Immature natural killer cell (primary cell): ENCODE data around the gene S100Z. TPM values are rescaled to one million over a fixed set of nuclear protein-coding genes. Genes with fewer than 3 reads are reported as not detected.
"Not testable (repeated sequence)": the region's sequence is repeated elsewhere in the genome, so short reads cannot be mapped to it uniquely, and the experiment has no call there.

Experiments used
- DNase-seq, 3 donors: peaks; one replicate each; pipeline ENCODE4 v3.0.0; 2022; ENCODE audit warnings: mixed read lengths in 1 of 3
- H3K27ac Mint-ChIP-seq, 6 donors: one replicate each; pipeline ENCODE4 v1.8.0; 2020; ENCODE audit warnings: mixed read lengths in 6 of 6, mild to moderate bottlenecking in 5 of 6, inconsistent platforms in 4 of 6, moderate library complexity in 3 of 6
- H3K27me3 Mint-ChIP-seq, 3 donors: one replicate each; pipeline ENCODE4 v1.8.0; 2020 to 2021; ENCODE audit warnings: low read depth in 3 of 3, mild to moderate bottlenecking in 3 of 3, mixed read lengths in 3 of 3, moderate library complexity in 3 of 3, inconsistent platforms in 1 of 3
- H3K36me3 Mint-ChIP-seq, 3 donors: one replicate each; pipeline ENCODE4 v1.8.0; 2020; ENCODE audit warnings: mixed read lengths in 3 of 3, inconsistent platforms in 2 of 3, mild to moderate bottlenecking in 2 of 3
- H3K4me1 Mint-ChIP-seq, 2 donors: one replicate each; pipeline ENCODE4 v1.8.0; 2020; ENCODE audit warnings: inconsistent platforms in 2 of 2, mild to moderate bottlenecking in 2 of 2, mixed read lengths in 2 of 2, moderate library complexity in 1 of 2
- H3K4me3 Mint-ChIP-seq, 5 donors: one replicate each; pipeline ENCODE4 v1.8.0; 2020; ENCODE audit warnings: mild to moderate bottlenecking in 5 of 5, mixed read lengths in 5 of 5, inconsistent platforms in 3 of 5, moderate library complexity in 3 of 5
- H3K9me3 Mint-ChIP-seq, 6 donors: one replicate each; pipeline ENCODE4 v1.8.0; 2020; ENCODE audit warnings: mild to moderate bottlenecking in 6 of 6, mixed read lengths in 6 of 6, inconsistent platforms in 4 of 6, moderate library complexity in 3 of 6
- polyA plus RNA-seq, 3 donors: library from polyadenylated mRNA; unstranded; fragments of 300-500 nt; fragmentation: Illumina TruSeq; gene quantifications; one replicate each; pipeline ENCODE4 v1.2.3, GENCODE V29; 2021

S100Z gene
- polyA plus RNA-seq, 3 donors from 2014 or later: 0.73 to 2.5 TPM; not detected in 1

DNA sequence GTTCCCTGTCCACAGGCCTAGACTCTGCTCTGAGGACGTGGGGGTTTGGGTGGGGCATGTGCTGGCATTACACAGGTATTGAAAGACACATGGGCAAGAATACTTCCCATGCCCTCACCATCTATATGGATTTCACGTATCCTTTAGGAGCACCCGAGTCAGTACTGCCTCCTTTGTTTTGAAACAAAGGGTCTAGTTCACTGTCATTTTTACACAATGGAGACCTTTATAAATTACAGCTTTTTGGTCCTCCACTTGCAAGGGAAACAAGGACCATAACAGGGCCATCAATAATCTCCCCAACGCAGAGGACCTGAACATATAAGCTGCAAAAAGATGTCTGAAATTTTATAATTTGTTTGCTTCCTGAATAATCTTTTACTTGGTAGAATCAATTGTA is 78.1 kb downstream of the S100Z start:
- no peak for DNase-seq
- Mint-ChIP-seq H3K4me3 (no peak overlapping the region), H3K4me1 (no peaks in the 10 kb centered on the region), H3K27me3 (peaks cover 0 to 10% (median 9%) of the 10 kb centered on the region in 3 donors), H3K27ac (no peak overlapping the region), H3K36me3 (no peaks in the 10 kb centered on the region), H3K9me3 (no peaks in the 10 kb centered on the region)

DNA sequence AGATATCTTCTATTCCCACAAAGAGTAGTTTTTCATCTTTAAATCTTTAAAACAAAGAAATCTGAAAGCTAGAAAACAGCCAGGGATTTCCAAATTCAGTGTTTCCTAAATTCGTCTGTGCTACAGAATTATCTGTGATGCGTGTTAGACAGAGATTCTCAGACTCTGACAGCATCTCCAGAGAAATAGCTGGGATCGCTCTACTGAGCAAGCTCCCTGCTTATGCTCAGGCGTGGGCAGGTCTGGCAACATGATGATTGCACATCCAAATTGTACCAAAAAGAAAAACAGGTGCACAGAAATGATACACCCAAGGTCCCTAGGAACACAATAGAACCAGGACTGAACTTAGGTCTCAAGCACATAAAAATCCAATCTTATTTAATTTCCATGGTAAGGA is 80.3 kb downstream of the S100Z start:
- no peaks in the 10 kb centered on the region for H3K4me1 Mint-ChIP-seq
- H3K4me3 Mint-ChIP-seq: no peak overlapping the region
- H3K36me3 Mint-ChIP-seq: no peaks in the 10 kb centered on the region
- no peak overlapping the region for H3K27ac Mint-ChIP-seq
- no peak for DNase-seq
- H3K27me3 Mint-ChIP-seq: peaks cover 0 to 10% (median 9%) of the 10 kb centered on the region in 3 donors
- H3K9me3 Mint-ChIP-seq: no peaks in the 10 kb centered on the region

DNA sequence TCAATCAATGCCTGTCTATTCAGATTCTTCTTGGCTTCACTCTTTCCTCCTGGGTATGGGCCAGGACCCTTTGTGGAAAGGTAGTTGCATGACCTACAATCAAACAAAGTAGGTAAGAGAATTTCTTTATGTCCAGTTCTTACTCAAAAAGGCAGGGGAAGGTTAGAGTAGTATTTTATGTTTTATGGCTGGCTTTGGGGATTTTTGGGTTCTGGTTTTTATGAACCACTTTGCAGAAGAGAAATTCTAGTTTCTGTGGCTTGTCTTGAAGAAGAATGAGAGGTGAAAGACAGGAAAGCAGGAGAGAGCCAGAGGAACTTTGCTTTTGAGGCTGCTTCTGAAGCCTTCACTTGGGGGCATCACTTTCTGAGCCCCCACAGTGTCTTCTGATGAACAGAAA is 88.4 kb downstream of the S100Z start:
- no peak overlapping the region for H3K4me3 Mint-ChIP-seq
- DNase-seq: no peak
- no peaks in the 10 kb centered on the region for H3K4me1 Mint-ChIP-seq
- H3K36me3 Mint-ChIP-seq: no peaks in the 10 kb centered on the region
- peaks cover 3 to 9% (median 6%) of the 10 kb centered on the region in 3 donors for H3K27me3 Mint-ChIP-seq
- no peak overlapping the region for H3K27ac Mint-ChIP-seq
- H3K9me3 Mint-ChIP-seq: no peaks in the 10 kb centered on the region

DNA sequence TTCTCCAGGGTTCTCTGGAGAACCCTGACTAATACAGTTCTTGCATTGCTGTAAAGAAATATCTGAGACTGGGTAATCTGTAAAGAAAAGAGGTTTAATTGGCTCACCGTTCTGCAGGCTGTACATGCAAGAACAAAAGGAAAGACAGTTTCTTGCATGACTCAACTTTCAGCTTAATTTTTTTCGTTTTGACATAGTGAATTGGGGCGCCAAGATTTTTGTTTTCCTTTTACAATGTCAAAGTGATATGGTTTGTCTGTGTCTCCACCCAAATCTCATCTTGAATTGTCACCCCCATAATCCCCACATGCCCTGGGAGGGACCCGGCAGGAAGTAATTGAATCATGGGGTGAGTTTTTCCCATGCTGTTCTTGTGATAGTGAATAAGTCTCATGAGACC is 91.2 kb downstream of the S100Z start:
- Mint-ChIP-seq H3K4me1 (no peaks in the 10 kb centered on the region), H3K9me3 (no peaks in the 10 kb centered on the region), H3K4me3 (no peak overlapping the region), H3K27me3 (peaks cover 2 to 9% (median 3%) of the 10 kb centered on the region in 3 donors), H3K27ac (no peak overlapping the region), H3K36me3 (no peaks in the 10 kb centered on the region)
- no peak for DNase-seq

DNA sequence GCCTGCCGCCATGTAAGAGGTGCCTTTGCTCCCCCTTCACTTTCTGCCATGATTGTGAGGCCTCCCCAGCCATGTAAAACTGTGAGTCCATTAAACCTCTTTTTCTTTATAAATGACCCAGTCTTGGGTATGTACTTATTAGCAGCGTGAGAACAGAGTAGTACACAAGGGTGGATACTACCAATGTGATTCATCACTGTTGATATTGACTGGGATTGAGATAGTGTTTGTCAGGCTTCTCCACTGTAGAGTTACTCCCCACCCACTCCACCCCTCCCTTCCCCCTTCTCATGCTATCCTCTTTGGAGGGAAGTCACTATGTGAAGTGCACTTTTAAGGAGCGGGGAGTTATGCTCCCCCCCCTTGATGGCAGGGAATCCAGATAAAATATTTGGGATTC is 91.6 kb downstream of the S100Z start:
- Mint-ChIP-seq H3K36me3 (no peaks in the 10 kb centered on the region), H3K27me3 (peaks cover 2 to 9% (median 3%) of the 10 kb centered on the region in 3 donors), H3K27ac (no peak overlapping the region), H3K4me3 (no peak overlapping the region), H3K9me3 (no peaks in the 10 kb centered on the region), H3K4me1 (no peaks in the 10 kb centered on the region)
- no peak for DNase-seq

DNA sequence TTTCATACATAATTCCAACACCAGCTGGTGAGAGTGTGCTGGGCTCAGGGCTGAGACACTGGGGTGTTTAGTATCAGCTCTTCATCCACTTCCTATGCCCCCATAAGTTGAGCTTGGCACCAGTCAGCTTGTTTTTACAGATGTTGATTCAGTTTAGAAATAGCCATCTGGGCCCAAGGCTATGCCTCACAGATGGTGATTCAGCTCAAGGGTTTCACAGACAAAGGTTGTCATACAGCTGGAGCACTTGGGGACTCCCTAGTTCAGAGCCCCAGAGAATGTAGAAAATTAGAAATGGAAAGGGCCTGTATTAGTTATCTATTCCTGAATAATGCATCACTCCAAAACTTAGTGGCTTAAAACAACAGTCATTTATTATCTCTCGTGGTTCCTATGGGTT is 92.8 kb downstream of the S100Z start:
- Mint-ChIP-seq H3K4me1 (no peaks in the 10 kb centered on the region), H3K4me3 (no peak overlapping the region), H3K27me3 (peaks cover 3 to 7% (median 6%) of the 10 kb centered on the region in 3 donors), H3K27ac (no peak overlapping the region), H3K9me3 (no peaks in the 10 kb centered on the region), H3K36me3 (no peaks in the 10 kb centered on the region)
- DNase-seq: no peak

DNA sequence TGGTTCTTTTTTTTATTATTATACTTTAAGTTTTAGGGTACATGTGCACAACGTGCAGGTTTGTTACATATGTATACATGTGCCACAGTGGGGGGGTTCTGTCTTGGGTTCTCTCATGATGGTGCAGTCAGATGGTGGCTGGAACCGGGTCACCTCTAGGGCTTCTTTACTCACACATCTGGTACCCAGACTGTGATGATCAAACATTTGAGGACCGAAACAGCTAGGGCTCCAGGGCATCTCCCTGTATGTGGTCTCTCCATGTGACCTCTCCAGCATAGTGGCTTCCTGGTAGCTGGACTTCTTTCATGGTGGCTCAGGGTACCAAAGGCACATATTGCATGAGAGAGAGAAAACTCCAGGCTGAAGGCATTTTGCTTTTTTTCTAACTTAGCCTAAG is 93.2 kb downstream of the S100Z start:
- peaks cover 3 to 6% (median 5%) of the 10 kb centered on the region in 3 donors for H3K27me3 Mint-ChIP-seq
- H3K9me3 Mint-ChIP-seq: no peaks in the 10 kb centered on the region
- no peak for DNase-seq
- H3K27ac Mint-ChIP-seq: no peak overlapping the region
- no peaks in the 10 kb centered on the region for H3K4me1 Mint-ChIP-seq
- no peaks in the 10 kb centered on the region for H3K36me3 Mint-ChIP-seq
- H3K4me3 Mint-ChIP-seq: no peak overlapping the region

DNA sequence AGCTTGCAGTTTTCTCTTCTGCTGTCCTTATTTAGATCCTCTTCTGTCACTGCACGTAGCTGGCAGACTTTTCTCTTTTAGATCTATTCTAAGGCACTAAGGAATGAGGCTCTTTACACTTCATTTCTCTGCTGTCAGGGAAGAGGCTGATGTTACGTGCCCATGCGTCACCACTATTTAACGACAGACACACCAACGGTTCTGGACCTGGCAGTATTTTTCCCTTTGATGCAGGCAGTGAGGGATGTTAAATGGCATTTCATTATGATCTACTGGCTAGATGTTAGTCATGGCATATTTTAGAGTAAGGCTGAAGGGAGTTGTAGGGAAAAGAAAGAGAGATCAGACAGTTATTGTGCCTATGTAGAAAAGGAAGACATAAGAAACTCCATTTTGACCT is 94.8 kb downstream of the S100Z start:
- DNase-seq: no peak
- no peaks in the 10 kb centered on the region for H3K9me3 Mint-ChIP-seq
- no peak overlapping the region for H3K4me3 Mint-ChIP-seq
- H3K36me3 Mint-ChIP-seq: no peaks in the 10 kb centered on the region
- H3K4me1 Mint-ChIP-seq: no peaks in the 10 kb centered on the region
- H3K27me3 Mint-ChIP-seq: peaks cover 4 to 6% (median 5%) of the 10 kb centered on the region in 3 donors
- H3K27ac Mint-ChIP-seq: no peak overlapping the region

DNA sequence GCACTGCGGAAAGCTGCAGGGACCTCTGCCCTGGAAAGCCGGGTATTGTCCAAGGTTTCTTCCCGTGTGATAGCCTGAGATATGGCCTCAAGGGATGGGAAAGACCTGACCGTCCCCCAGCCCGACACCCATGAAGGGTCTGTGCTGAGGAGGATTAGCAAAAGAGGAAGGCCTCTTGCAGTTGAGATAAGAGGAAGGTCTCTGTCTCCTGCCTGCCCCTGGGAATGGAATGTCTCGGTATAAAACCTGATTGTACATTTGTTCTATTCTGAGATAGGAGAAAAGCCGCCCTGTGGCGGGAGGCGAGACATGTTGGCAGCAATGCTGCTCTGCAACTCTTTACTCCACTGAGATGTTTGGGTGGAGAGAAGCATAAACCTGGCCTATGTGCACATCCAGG is 95.4 kb downstream of the S100Z start:
- not testable (repeated sequence) for H3K4me3 Mint-ChIP-seq, H3K4me1 Mint-ChIP-seq, H3K27ac Mint-ChIP-seq, H3K36me3 Mint-ChIP-seq, DNase-seq, H3K27me3 Mint-ChIP-seq, H3K9me3 Mint-ChIP-seq

DNA sequence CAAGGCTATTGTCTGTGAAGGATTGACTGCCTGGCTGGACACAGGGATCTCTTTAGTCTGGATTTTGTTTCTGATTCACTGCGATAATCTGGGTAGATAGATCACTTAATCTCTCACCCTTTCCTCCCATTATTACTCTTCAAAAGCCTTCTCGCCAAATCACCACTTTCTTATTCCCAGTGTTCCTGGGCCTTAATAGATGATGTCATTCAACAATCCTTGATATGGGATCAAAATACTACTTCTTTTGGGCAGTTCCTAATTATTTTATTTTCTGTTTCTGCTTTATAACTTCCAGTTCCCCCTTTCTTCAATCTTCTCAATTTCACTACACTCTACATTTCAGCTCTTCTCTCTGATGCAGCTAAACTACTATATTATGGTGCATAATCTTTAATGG is 96.3 kb downstream of the S100Z start:
- peaks cover 4 to 6% (median 5%) of the 10 kb centered on the region in 3 donors for H3K27me3 Mint-ChIP-seq

DNA sequence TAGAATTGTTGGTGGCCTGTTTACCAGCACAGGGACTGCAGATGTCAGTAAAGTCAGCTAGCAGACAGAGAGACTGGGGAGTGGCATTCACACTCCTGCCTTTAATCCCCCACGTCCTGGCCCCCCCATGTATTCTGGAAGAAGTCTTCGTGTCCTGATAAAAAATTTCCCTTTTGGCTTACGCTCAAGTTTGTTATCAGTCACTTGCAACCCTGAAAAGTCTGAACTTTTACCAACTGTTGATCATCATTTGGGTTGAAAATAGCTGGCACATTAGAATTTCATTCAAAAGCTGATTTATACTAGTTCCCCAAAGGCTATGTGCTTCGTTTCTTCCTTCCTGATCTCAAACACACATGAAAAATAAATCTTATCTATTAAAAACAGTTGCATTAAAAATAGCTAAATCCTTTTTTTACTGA is 97.3 kb downstream of the S100Z start:
- no peak overlapping the region for H3K4me3 Mint-ChIP-seq
- no peaks in the 10 kb centered on the region for H3K4me1 Mint-ChIP-seq
- no peaks in the 10 kb centered on the region for H3K36me3 Mint-ChIP-seq
- H3K27ac Mint-ChIP-seq: no peak overlapping the region
- no peak for DNase-seq
- H3K27me3 Mint-ChIP-seq: peaks cover 4 to 6% (median 5%) of the 10 kb centered on the region in 3 donors
- H3K9me3 Mint-ChIP-seq: no peaks in the 10 kb centered on the region

More for the DNA sequence above, 96.3 kb downstream of the S100Z start:
- Mint-ChIP-seq H3K4me1 (no peaks in the 10 kb centered on the region), H3K9me3 (no peaks in the 10 kb centered on the region), H3K36me3 (no peaks in the 10 kb centered on the region), H3K4me3 (no peak overlapping the region), H3K27ac (no peak overlapping the region)
- no peak for DNase-seq

DNA sequence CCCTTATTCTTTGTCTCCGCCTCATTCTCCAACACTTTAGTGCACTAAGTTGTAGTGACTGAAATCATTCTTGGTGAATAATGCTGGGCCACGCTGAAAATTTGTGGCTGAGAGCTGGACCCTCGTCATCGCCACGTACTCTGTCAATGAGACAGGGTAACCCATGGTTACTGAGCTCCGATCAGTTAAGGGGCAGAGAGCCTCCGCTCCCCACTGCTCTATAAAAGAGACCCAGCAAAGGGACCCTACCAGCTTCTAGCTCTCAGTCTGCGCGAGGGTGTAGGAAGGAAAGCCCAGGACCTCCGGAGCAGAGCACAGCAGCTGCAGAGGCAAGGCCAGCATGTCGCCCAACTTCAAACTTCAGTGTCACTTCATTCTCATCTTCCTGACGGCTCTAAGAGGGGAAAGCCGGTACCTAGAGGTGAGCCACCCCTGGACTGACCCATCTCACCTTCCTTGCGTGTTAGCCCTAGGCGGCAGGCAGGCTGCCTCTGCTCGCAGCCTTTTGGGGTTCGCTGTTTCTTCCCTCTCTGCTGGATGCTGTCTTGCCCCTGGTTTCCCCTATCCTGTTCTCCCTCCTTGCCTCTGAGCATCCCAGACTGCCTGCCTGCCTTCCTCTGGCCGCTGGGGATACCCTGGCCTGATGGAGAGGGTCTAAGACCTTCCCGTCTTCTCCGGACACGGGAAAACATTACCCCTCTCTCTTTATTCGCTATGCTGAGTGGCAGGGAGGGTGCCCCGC is 103.2 kb downstream of the S100Z start, which contains the start of gene CRHBP:
Gene CRHBP, plus strand, starts transcription at position 251 of the 742 bp plus-strand sequence. Its CDS starts 90 bp downstream, at position 341.
- no peak for DNase-seq
- Mint-ChIP-seq H3K4me1 (no peaks in the 10 kb centered on the region), H3K27me3 (peaks cover 1 to 15% (median 11%) of the 10 kb centered on the region in 3 donors), H3K36me3 (no peaks in the 10 kb centered on the region), H3K4me3 (no peak within 1 kb of the TSS), H3K27ac (no peak within 1 kb of the TSS), H3K9me3 (no peaks in the 10 kb centered on the region)

DNA sequence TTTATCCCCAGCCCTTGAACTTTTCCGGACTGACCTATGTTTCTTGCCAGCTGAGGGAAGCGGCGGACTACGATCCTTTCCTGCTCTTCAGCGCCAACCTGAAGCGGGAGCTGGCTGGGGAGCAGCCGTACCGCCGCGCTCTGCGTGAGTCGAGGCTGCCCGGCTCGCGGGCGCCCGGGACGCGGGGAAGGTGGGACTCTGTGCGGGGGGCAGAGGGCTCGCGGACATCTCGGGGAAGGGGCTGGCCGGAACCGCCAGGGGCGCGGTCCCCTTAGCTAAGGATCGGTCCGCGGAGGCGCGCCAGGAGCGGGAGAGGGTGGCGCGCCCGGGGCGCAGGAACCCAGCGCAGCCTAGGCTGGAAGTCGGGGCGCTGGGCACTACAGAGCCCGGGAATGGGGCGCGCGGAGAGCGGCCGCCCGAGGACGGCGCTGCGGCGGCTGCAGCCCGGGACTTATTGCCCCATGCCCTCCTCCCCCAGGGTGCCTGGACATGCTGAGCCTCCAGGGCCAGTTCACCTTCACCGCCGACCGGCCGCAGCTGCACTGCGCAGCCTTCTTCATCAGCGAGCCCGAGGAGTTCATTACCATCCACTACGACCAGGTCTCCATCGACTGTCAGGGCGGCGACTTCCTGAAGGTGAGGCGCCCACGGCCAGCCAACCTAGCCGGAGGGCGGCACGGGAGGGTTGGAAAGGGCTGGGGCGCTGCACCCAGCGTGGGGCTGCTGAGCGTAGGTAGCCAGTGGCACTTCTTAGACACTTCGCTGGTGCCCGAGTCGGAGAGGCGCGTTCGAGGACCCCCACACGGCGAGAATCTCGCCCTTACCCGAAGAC is 104.0 kb downstream of the S100Z start:
- no peaks in the 10 kb centered on the region for H3K9me3 Mint-ChIP-seq
- no peaks in the 10 kb centered on the region for H3K36me3 Mint-ChIP-seq
- H3K27ac Mint-ChIP-seq: no peak overlapping the region
- no peak for DNase-seq
- no peaks in the 10 kb centered on the region for H3K4me1 Mint-ChIP-seq
- H3K27me3 Mint-ChIP-seq: peaks cover 0 to 15% (median 11%) of the 10 kb centered on the region in 3 donors
- no peak overlapping the region for H3K4me3 Mint-ChIP-seq

DNA sequence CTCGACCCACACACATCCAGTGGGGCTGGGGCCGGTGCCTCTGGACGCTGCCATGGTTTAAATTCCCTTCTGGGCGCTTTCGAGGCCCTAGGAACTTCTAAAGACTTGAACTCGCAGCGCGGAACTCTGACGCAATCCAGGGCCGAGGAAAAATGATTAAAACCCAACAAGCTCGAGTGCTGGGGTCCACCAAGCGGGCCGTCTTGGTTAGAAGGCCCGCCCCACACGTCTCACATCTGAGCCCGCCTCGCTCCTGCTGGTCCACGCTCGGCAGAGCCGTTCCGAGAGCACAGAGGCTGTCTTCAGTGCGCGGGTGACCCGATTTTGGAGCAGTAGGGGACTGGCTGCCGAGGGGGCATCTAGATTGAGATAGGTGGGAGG is 104.6 kb downstream of the S100Z start:
- H3K36me3 Mint-ChIP-seq: no peaks in the 10 kb centered on the region
- H3K27ac Mint-ChIP-seq: no peak overlapping the region
- no peak overlapping the region for H3K4me3 Mint-ChIP-seq
- H3K27me3 Mint-ChIP-seq: peaks cover 0 to 18% (median 11%) of the 10 kb centered on the region in 3 donors
- H3K9me3 Mint-ChIP-seq: no peaks in the 10 kb centered on the region
- peaks cover 0 to under 1% of the 10 kb centered on the region in 2 donors for H3K4me1 Mint-ChIP-seq
- no peak for DNase-seq
